AG04450 (cell line): ENCODE measurements around the gene NFX1. TPM values are rescaled to one million over a fixed set of nuclear protein-coding genes. Genes with fewer than 3 reads are reported as not detected.
"Not testable (repeated sequence)": the region's sequence is repeated elsewhere in the genome, so short reads cannot be mapped to it uniquely, and the experiment has no call there.

Experiments used
- CTCF ChIA-PET: fragments of 300-600, 350-600 bp; formaldehyde crosslinking; extraction: SDS; loops from one replicate; lab custom pipeline; 2022; ENCODE audit warnings: antibody characterized with exemption, inconsistent platforms; lab: Charles Lee
- POLR2A ChIA-PET: fragments of 350-600 bp; formaldehyde crosslinking; extraction: SDS; loops from one replicate; lab custom pipeline; 2021; ENCODE audit warnings: antibody characterized with exemption, inconsistent platforms; lab: Yijun Ruan, JAX
- DNase-seq: peaks from one replicate; pipeline ENCODE4 v3.0.0-alpha.2; 2011; ENCODE audit warnings: low read depth, low spot score
- H3K27ac ChIP-seq: one replicate; pipeline ENCODE4 v1.5.1; 2012; ENCODE audit warnings: low read depth, low read length, control low read depth
- H3K27me3 ChIP-seq: one replicate; pipeline ENCODE4 v1.6.0; 2012; ENCODE audit warnings: low read length; ENCODE audit not compliant: control insufficient read depth, insufficient read depth
- H3K4me3 ChIP-seq: 2 replicates; pipeline ENCODE4 v1.5.1; 2011; ENCODE audit warnings: mild to moderate bottlenecking, low read depth, low read length, control low read depth
- H3K9me3 ChIP-seq: 2 replicates; pipeline ENCODE4 v1.5.1; 2012; ENCODE audit warnings: low read length; ENCODE audit not compliant: control insufficient read depth, insufficient read depth
- CTCF ChIP-seq: IDR thresholded peaks from 2 replicates; pipeline ENCODE4 v1.5.1; 2011; ENCODE audit warnings: low read depth, low read length, control low read depth, inconsistent platforms
- polyA plus RNA-seq: library from polyadenylated mRNA; depleted of rRNA; stranded (reverse); fragments of >200 nt; gene quantifications from 2 replicates; pipeline ENCODE4 v1.2.3, GENCODE V29; 2011

Gene NFX1
- polyA plus RNA-seq, 1 experiment = 39.2 TPM

GRCh38 chr9:33364127-33364526 is 73.8 kb downstream of the NFX1 start:
- no peak for DNase-seq
- ChIA-PET POLR2A (no interaction called here), CTCF (interaction anchor here (3.0 kb wide), 1 partner anchor 11 kb away, joined by 28 read pairs; no protein-coding TSS in a partner anchor)
- no peak overlapping the region for H3K4me3 ChIP-seq
- no peak for TF ChIP-seq CTCF
- no peaks in the 10 kb centered on the region for H3K9me3 ChIP-seq
- no peaks in the 10 kb centered on the region for H3K27me3 ChIP-seq
- no peak overlapping the region for H3K27ac ChIP-seq

GRCh38 chr9:33364814-33365213 is 74.5 kb downstream of the NFX1 start:
- H3K9me3 ChIP-seq, POLR2A ChIA-PET, DNase-seq, H3K27me3 ChIP-seq, H3K27ac ChIP-seq, H3K4me3 ChIP-seq: not testable (repeated sequence)
- CTCF ChIA-PET = interaction anchor here (3.0 kb wide), 1 partner anchor 10 kb away, joined by 28 read pairs; no protein-coding TSS in a partner anchor

GRCh38 chr9:33366979-33367480 is 76.7 kb downstream of the NFX1 start:
- TF ChIP-seq CTCF = no peak
- no peak for DNase-seq
- no peak overlapping the region for H3K4me3 ChIP-seq
- ChIA-PET CTCF (interaction anchor here (3.0 kb wide), 1 partner anchor 8 kb away, joined by 28 read pairs; no protein-coding TSS in a partner anchor), POLR2A (no interaction called here)
- H3K27me3 ChIP-seq = no peaks in the 10 kb centered on the region
- no peaks in the 10 kb centered on the region for H3K9me3 ChIP-seq
- H3K27ac ChIP-seq = no peak overlapping the region

GRCh38 chr9:33372900-33373299 is 82.6 kb downstream of the NFX1 start:
- Histone ChIP-seq H3K27me3 (no peaks in the 10 kb centered on the region), H3K9me3 (no peaks in the 10 kb centered on the region), H3K27ac (no peak overlapping the region), H3K4me3 (no peak overlapping the region)
- TF ChIP-seq CTCF = no peak
- ChIA-PET CTCF (interaction anchor here (0.5 to 6.0 kb wide), 8 partner anchors 12 to 349 kb away, joined by 3 to 74 read pairs (median 4); no protein-coding TSS in a partner anchor), POLR2A (no interaction called here)
- DNase-seq = no peak

GRCh38 chr9:33374190-33374589 is 83.9 kb downstream of the NFX1 start:
- DNase-seq = no peak
- ChIA-PET CTCF (interaction anchor here (0.5 to 6.0 kb wide), 43 partner anchors 9 to 347 kb away, joined by 3 to 74 read pairs (median 6); partner anchors contain the start of genes AQP3, NFX1 and NOL6), POLR2A (interaction anchor here (1.2 to 1.8 kb wide), 2 partner anchors 54 to 93 kb away, joined by 3 read pairs; no protein-coding TSS in a partner anchor)
- Histone ChIP-seq H3K4me3 (no peak overlapping the region), H3K27ac (no peak overlapping the region), H3K27me3 (no peaks in the 10 kb centered on the region), H3K9me3 (no peaks in the 10 kb centered on the region)
- TF ChIP-seq CTCF = no peak
